HG02623 (cell line): ENCODE measurements around the gene SMKR1.
A peak's percentile ranks its signal among the peaks of the same experiment; 100 is the strongest.
"Not testable (repeated sequence)": the region's sequence is repeated elsewhere in the genome, so short reads cannot be mapped to it uniquely, and the experiment has no call there.

ENCODE experiments used
- ATAC-seq: cut with Tn5 transposase; IDR thresholded peaks from one replicate; pipeline ENCODE4 v1.9.1; 2021; ENCODE audit warnings: moderate library complexity; ENCODE audit not compliant: unreplicated experiment

Gene SMKR1

GRCh38 chr7:129501760-129502707 lies at the start of gene SMKR1:
Gene SMKR1, plus strand, starts transcription at chr7:129502531. Its CDS starts 294 bp downstream, at chr7:129502825.
- ATAC-seq, result peak; percentile 87

GRCh38 chr7:129452589-129453231 lies 49.6 kb upstream of the SMKR1 start:
- no peak for ATAC-seq

GRCh38 chr7:129453510-129454248 lies 48.7 kb upstream of the SMKR1 start:
- ATAC-seq, result no peak

GRCh38 chr7:129454249-129454551 lies 48.1 kb upstream of the SMKR1 start:
- no peak for ATAC-seq

- no peak for ATAC-seq
These were observed 45.9 kb upstream of the SMKR1 start for GRCh38 chr7:129456421-129456820.

GRCh38 chr7:129457101-129457500 lies 45.2 kb upstream of the SMKR1 start:
- no peak for ATAC-seq

GRCh38 chr7:129458171-129458570 lies 44.2 kb upstream of the SMKR1 start:
- ATAC-seq, result no peak

GRCh38 chr7:129461809-129462208 lies 40.5 kb upstream of the SMKR1 start:
- no peak for ATAC-seq

GRCh38 chr7:129462420-129462819 lies 39.9 kb upstream of the SMKR1 start:
- ATAC-seq, result no peak

- ATAC-seq, result no peak
These were observed 38.1 kb upstream of the SMKR1 start for GRCh38 chr7:129464194-129464593.

GRCh38 chr7:129465080-129465479 lies 37.3 kb upstream of the SMKR1 start:
- ATAC-seq, result no peak

GRCh38 chr7:129466796-129467195 lies 35.5 kb upstream of the SMKR1 start:
- no peak for ATAC-seq

GRCh38 chr7:129468087-129468486 lies 34.2 kb upstream of the SMKR1 start:
- no peak for ATAC-seq

GRCh38 chr7:129468547-129468946 lies 33.8 kb upstream of the SMKR1 start:
- no peak for ATAC-seq

- no peak for ATAC-seq
These were observed 32.4 kb upstream of the SMKR1 start for GRCh38 chr7:129469930-129470329.

- ATAC-seq, result no peak
These were observed 31.9 kb upstream of the SMKR1 start for GRCh38 chr7:129470411-129470810.

GRCh38 chr7:129471402-129471827 lies 30.9 kb upstream of the SMKR1 start:
- ATAC-seq, result no peak

- not testable (repeated sequence) for ATAC-seq
These were observed 26.4 kb upstream of the SMKR1 start for GRCh38 chr7:129475931-129476330.

- ATAC-seq, result not testable (repeated sequence)
These were observed 25.9 kb upstream of the SMKR1 start for GRCh38 chr7:129476398-129476797.

GRCh38 chr7:129479831-129480230 lies 22.5 kb upstream of the SMKR1 start:
- no peak for ATAC-seq

- ATAC-seq, result no peak
These were observed 21.5 kb upstream of the SMKR1 start for GRCh38 chr7:129480674-129481363.
